ENCODE results near the gene SFTPD.
"Not testable (repeated sequence)": the region's sequence is repeated elsewhere in the genome, so short reads cannot be mapped to it uniquely, and the experiment has no call there.

DNA sequence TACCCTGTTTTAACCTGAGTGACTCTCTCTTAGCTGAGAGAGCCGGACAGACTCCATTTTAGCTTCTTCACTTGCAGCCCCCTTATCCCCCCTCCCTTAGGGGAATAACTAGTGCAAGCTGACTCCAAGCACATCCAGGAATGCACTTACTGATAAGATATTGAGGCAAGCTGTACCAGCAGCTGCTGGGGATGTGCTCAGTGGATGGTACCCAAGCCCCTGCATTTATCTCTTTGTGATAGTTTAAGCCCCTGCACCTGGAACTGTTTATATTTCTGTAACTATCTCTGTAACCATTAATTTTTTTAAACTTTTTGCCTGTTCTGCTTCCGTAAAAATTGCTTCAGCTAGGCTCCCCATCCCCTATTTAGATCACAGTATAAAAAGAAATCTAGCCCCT is 37.8 kb upstream of the SFTPD start:
- TF ChIP-seq EZH2 (IDR thresholded peaks at IDR 0.05; ENCODE audit: low read depth, low read length, severe bottlenecking); CTCF (IDR thresholded peaks at IDR 0.05; ENCODE audit: control extremely low read depth in 1 of 3, insufficient read depth in 1 of 3, low read depth in 1 of 3, low read length in 3 of 3); NANOG (IDR thresholded peaks at IDR 0.05; ENCODE audit: insufficient read depth, low read depth, low read length, poor library complexity, severe bottlenecking); POLR2AphosphoS5 (IDR thresholded peaks at IDR 0.05; ENCODE audit: low read depth, low read length); RFX5 (IDR thresholded peaks at IDR 0.05; ENCODE audit: borderline replicate concordance, low read depth, low read length); SP1 (IDR thresholded peaks at IDR 0.05; ENCODE audit: low read depth, low read length); ZNF274 (IDR thresholded peaks at IDR 0.05; ENCODE audit: borderline replicate concordance, extremely low read depth, low read length); CEBPB (IDR thresholded peaks at IDR 0.05; ENCODE audit: low read depth, low read length); SP4 (IDR thresholded peaks at IDR 0.05; ENCODE audit: low read length); CHD7 (IDR thresholded peaks at IDR 0.05; ENCODE audit: insufficient replicate concordance, low read length); CHD2 (IDR thresholded peaks at IDR 0.05; ENCODE audit: low read length); SIN3A (conservative IDR thresholded peaks at IDR 0.05 in 1 of 2, IDR thresholded peaks at IDR 0.05 in 1 of 2; ENCODE audit: low read depth in 1 of 2, low read length in 2 of 2); SUZ12 (IDR thresholded peaks at IDR 0.05; ENCODE audit: low read length); POLR2A (IDR thresholded peaks at IDR 0.05; ENCODE audit: control extremely low read depth in 1 of 2, low read depth in 2 of 2, low read length in 2 of 2): not testable (repeated sequence)
